Sigmoid colon (tissue), 7 donors: ENCODE measurements around the gene CEND1. TPM values are rescaled to one million over a fixed set of nuclear protein-coding genes. Genes with fewer than 3 reads are reported as not detected.

Experiments
- DNase-seq: peaks from one replicate; pipeline ENCODE4 v3.0.0-alpha.2; 2019
- H3K27ac ChIP-seq, 4 donors: fragments of 200-600 bp; sonication (generic); one replicate each; pipeline ENCODE4 v1.5.1; 2016 to 2019; ENCODE audit warnings: mild to moderate bottlenecking in 1 of 4
- H3K27me3 ChIP-seq, 3 donors: fragments of 200-600 bp; sonication (generic); one replicate each; pipeline ENCODE4 v1.5.1; 2019; ENCODE audit warnings: mild to moderate bottlenecking in 1 of 3
- H3K36me3 ChIP-seq, 4 donors: fragments of 200-600 bp; sonication (generic); one replicate each; pipeline ENCODE4 v1.5.1; 2016 to 2019
- H3K4me1 ChIP-seq, 4 donors: fragments of 200-600 bp; sonication (generic); one replicate each; pipeline ENCODE4 v1.5.1; 2017 to 2019
- H3K4me3 ChIP-seq, 4 donors: fragments of 200-600 bp; sonication (generic); one replicate each; pipeline ENCODE4 v1.5.1; 2017 to 2019; ENCODE audit warnings: mild to moderate bottlenecking in 2 of 4, moderate library complexity in 1 of 4
- H3K9me3 ChIP-seq, 4 donors: fragments of 200-600 bp in 3 of 4; sonication (generic) in 3 of 4; one replicate each; pipeline versions ENCODE4 v1.5.1 to v1.6.1; 2013 to 2019
- CTCF ChIP-seq, 4 experiments: fragments of 450-650 bp in 3 of 4; fragments of 200-600 bp in 1 of 4; IDR thresholded peaks; one replicate each; pipeline ENCODE4 v1.5.1; 2016 to 2019; ENCODE audit warnings: antibody characterized with exemption in 4 of 4, mild to moderate bottlenecking in 3 of 4, moderate library complexity in 2 of 4
- EP300 ChIP-seq, 4 donors: sonication (generic); formaldehyde crosslinking; IDR thresholded peaks; one replicate each; pipeline ENCODE4 v1.6.1; 2017; ENCODE audit warnings: antibody characterized with exemption in 4 of 4
- POLR2A ChIP-seq, 2 donors: fragments of 450-650 bp; IDR thresholded peaks; one replicate each; pipeline ENCODE4 v1.6.1; 2016; ENCODE audit warnings: antibody characterized with exemption in 2 of 2, mild to moderate bottlenecking in 2 of 2, moderate library complexity in 2 of 2
- POLR2AphosphoS5 ChIP-seq, 4 donors: sonication (generic); formaldehyde crosslinking; IDR thresholded peaks; one replicate each; pipeline ENCODE4 v1.6.1; 2017; ENCODE audit warnings: antibody characterized with exemption in 4 of 4
- WGBS, 2 donors: extraction: QIAGEN DNeasy Blood & Tissue Kit; methylation state at CpG; one replicate each; pipeline ENCODE4 v1.1.7; 2013; 5-methylcytosine and 5-hydroxymethylcytosine counted together
- intact Hi-C: fragments of 100-400 bp; cut with DNase I; formaldehyde crosslinking; loops from one replicate; pipeline ENCODE4 v1.15.1; 2023
- polyA plus RNA-seq, 3 donors: library from polyadenylated mRNA; stranded (reverse); fragments of 200-250 nt; gene quantifications; one replicate each; pipeline ENCODE4 v1.2.3, GENCODE V29; 2013
- total RNA-seq, 4 donors: library from RNA; depleted of rRNA; stranded (reverse); fragments of >200 nt; gene quantifications; one replicate each; pipeline ENCODE4 v1.1.0, GENCODE V29; 2016
- donor health status: healthy with polysubstance abuse.
- donor health status: Bipolar disorder and iron deficiency.
- donor health status: healthy.

CEND1 gene
- total and polyA plus RNA-seq, 7 donors = 1.8 to 3.6 (median 2.2) TPM; not detected in 2

- Histone ChIP-seq H3K27me3 (peaks cover 22 to 36% (median 31%) of the 10 kb centered on the region in 3 donors), H3K9me3 (no peaks in the 10 kb centered on the region), H3K4me1 (peaks cover 0 to 90% (median 67%) of the 10 kb centered on the region in 4 donors), H3K27ac (peak overlapping the region; percentile 82 to 90 (median 86)), H3K36me3 (peaks cover 3 to 32% (median 29%) of the 10 kb centered on the region in 4 donors), H3K4me3 (peak overlapping the region; percentile 37 to 81 (median 68))
- WGBS, 2 donors = 16 to 50% methylated on average over 9 of the region's 9 CpGs
- intact Hi-C loops = no loop called here
- TF ChIP-seq POLR2A (IDR thresholded peaks at IDR 0.05) (no peak), EP300 (IDR thresholded peaks at IDR 0.05) (no peak), POLR2AphosphoS5 (IDR thresholded peaks at IDR 0.05) (peak in 1 of 4 donors; percentile 42), CTCF (IDR thresholded peaks at IDR 0.05) (no peak)
- DNase-seq = no peak
These were observed 44.0 kb upstream of the CEND1 start for GRCh38 chr11:833849-834311.

GRCh38 chr11:833114-833791, 43.4 kb upstream of the CEND1 start:
- peaks cover 0 to 90% (median 63%) of the 10 kb centered on the region in 4 donors for H3K4me1 ChIP-seq
- H3K36me3 ChIP-seq = peaks cover 0 to 26% (median 22%) of the 10 kb centered on the region in 4 donors
- DNase-seq = no peak
- H3K27ac ChIP-seq = peak overlapping the region; percentile 82 to 90 (median 86)
- no peaks in the 10 kb centered on the region for H3K9me3 ChIP-seq
- WGBS, 2 donors = 1% methylated on average over 55 of the region's 55 CpGs
- TF ChIP-seq POLR2A (IDR thresholded peaks at IDR 0.05) (no peak), POLR2AphosphoS5 (IDR thresholded peaks at IDR 0.05) (peak in 3 of 4 donors; percentile 16 to 45 (median 41))
- peak overlapping the region; percentile 37 to 81 (median 68) for H3K4me3 ChIP-seq
- H3K27me3 ChIP-seq = peaks cover 23 to 42% (median 37%) of the 10 kb centered on the region in 3 donors
- intact Hi-C loops = no loop called here

- H3K36me3 ChIP-seq = peaks cover 0 to 19% (median 16%) of the 10 kb centered on the region in 4 donors
- peak within 1 kb of the TSS; percentile 82 to 90 (median 86) for H3K27ac ChIP-seq
- H3K4me3 ChIP-seq = peak within 1 kb of the TSS; percentile 37 to 81 (median 68)
- peaks cover 29 to 49% (median 43%) of the 10 kb centered on the region in 3 donors for H3K27me3 ChIP-seq
- intact Hi-C loops = no loop called here
- no peak for DNase-seq
- peaks cover 0 to 84% (median 63%) of the 10 kb centered on the region in 4 donors for H3K4me1 ChIP-seq
- H3K9me3 ChIP-seq = no peaks in the 10 kb centered on the region
- TF ChIP-seq POLR2AphosphoS5 (IDR thresholded peaks at IDR 0.05) (peak; percentile 31 to 62 (median 32)), EP300 (IDR thresholded peaks at IDR 0.05) (no peak), CTCF (IDR thresholded peaks at IDR 0.05) (peak in 1 of 4 experiments; percentile 9)
- WGBS, 2 donors = 1 to 2% methylated on average over 67 of the region's 67 CpGs
These were observed 42.7 kb upstream of the CEND1 start, which contains the start of gene CD151 for GRCh38 chr11:832529-833113. TSS of gene CD151 (plus strand) at chr11:832952. CDS start at chr11:836070, 3,118 bp downstream.

- intact Hi-C loops = no loop called here
- peaks cover 35 to 54% (median 49%) of the 10 kb centered on the region in 3 donors for H3K27me3 ChIP-seq
- no peak for TF ChIP-seq EP300 (IDR thresholded peaks at IDR 0.05)
- TF ChIP-seq POLR2AphosphoS5 (IDR thresholded peaks at IDR 0.05) = no peak
- TF ChIP-seq POLR2A (IDR thresholded peaks at IDR 0.05) = no peak
- no peak for TF ChIP-seq CTCF (IDR thresholded peaks at IDR 0.05)
- peaks cover 0 to 86% (median 68%) of the 10 kb centered on the region in 4 donors for H3K4me1 ChIP-seq
- 62 to 73% methylated on average over 23 of the region's 23 CpGs for WGBS, 2 donors
- no peaks in the 10 kb centered on the region for H3K9me3 ChIP-seq
- H3K27ac ChIP-seq = peak overlapping the region in 3 of 4 donors; percentile 82 to 89 (median 82)
- no peak for DNase-seq
- peak overlapping the region in 3 of 4 donors; percentile 67 to 81 (median 70) for H3K4me3 ChIP-seq
- H3K36me3 ChIP-seq = peaks cover 0 to 14% (median 10%) of the 10 kb centered on the region in 4 donors
These were observed 42.2 kb upstream of the CEND1 start for GRCh38 chr11:831961-832528.
